ENCODE measurements around the gene JUNB. TPM values are rescaled to one million over a fixed set of nuclear protein-coding genes. Genes with fewer than 3 reads are reported as not detected.

Gene JUNB
- polyA plus RNA-seq, 1 of the 3 experiments (the other 2 are of a cell fraction): 224 TPM

GRCh38 chr19:12773571-12773970, 17.7 kb upstream of the JUNB start:
- TF ChIP-seq RAD21 (IDR thresholded peaks at IDR 0.05; ENCODE audit: low read length): 0 out of 2 replicates have a peak, but pooled peaks have one; percentile 13
- TF ChIP-seq CTCF (IDR thresholded peaks at IDR 0.05): peak; percentile 51
- TF ChIP-seq SMC3 (IDR thresholded peaks at IDR 0.05; ENCODE audit: low read depth, low read length): peak; percentile 29
- no peak for TF ChIP-seq USF1 (IDR thresholded peaks at IDR 0.05; ENCODE audit: borderline replicate concordance, low read depth)
- peaks cover 9 to 37% of the 10 kb centered on the region in 2 experiments; a peak in 1 of 4 replicates for H3K4me1 ChIP-seq (ENCODE audit: control insufficient read depth in 1 of 2, insufficient read depth in 2 of 2, low read depth in 1 of 2, low read length in 1 of 2)
- no peaks in the 10 kb centered on the region for H3K27me3 ChIP-seq (ENCODE audit: insufficient read depth)
- DNase-seq: no peak
- POLR2A ChIA-PET: interaction anchor here (1.3 to 2.1 kb wide), 3 partner anchors 18 to 28 kb away, joined by 3 to 10 read pairs (median 5); partner anchors contain the start of genes JUNB, PRDX2 and THSD8
- no peaks in the 10 kb centered on the region for H3K9me2 ChIP-seq
- no peak overlapping the region for H3K27ac ChIP-seq (ENCODE audit: low read depth in 2 of 2, low read length in 1 of 2)
- H4K20me1 ChIP-seq (ENCODE audit: insufficient read depth): no peaks in the 10 kb centered on the region
- H3F3A ChIP-seq (replicated peaks; ENCODE audit: insufficient read depth): peaks cover 25% of the 10 kb centered on the region
- H3K79me2 ChIP-seq (ENCODE audit: insufficient read depth): no peaks in the 10 kb centered on the region
- H2AFZ ChIP-seq (ENCODE audit: low read depth): no peak overlapping the region
- 90% methylated on average over 2 of the region's 2 CpGs for WGBS (ENCODE audit: low lambda C conversion rate)
- CTCF ChIA-PET: interaction anchor here (1.2 to 12.1 kb wide), 7 partner anchors 11 to 74 kb away, joined by 3 to 447 read pairs (median 11); partner anchors contain the start of genes JUNB, PRDX2, THSD8 and TRIR
- no peaks in the 10 kb centered on the region for H3K9me3 ChIP-seq
- no peak overlapping the region for H3K4me3 ChIP-seq (ENCODE audit: low read depth in 2 of 2, low read length in 1 of 2)
- no peak overlapping the region for H3K9ac ChIP-seq
- peak overlapping the region; percentile 12; the same call in 1 of the 2 replicates for H3K4me2 ChIP-seq
- H3K36me3 ChIP-seq (replicated peaks in 1 of 2; ENCODE audit: control insufficient read depth in 1 of 2, insufficient read depth in 2 of 2, low read length in 1 of 2): no peaks in the 10 kb centered on the region

- DNase-seq: no peak
- H3K4me3 ChIP-seq (ENCODE audit: low read depth in 2 of 2, low read length in 1 of 2): peak within 1 kb of the TSS; percentile 73 to 75
- CTCF ChIA-PET: interaction anchor here (1.0 to 12.1 kb wide), 8 partner anchors 12 to 73 kb away, joined by 3 to 447 read pairs (median 10); partner anchors contain the start of genes JUNB, PRDX2 and THSD8
- H3K9ac ChIP-seq: peak within 1 kb of the TSS; percentile 70
- H4K20me1 ChIP-seq (ENCODE audit: insufficient read depth): no peaks in the 10 kb centered on the region
- POLR2A ChIA-PET: interaction anchor here (0.7 kb wide), 1 partner anchor 17 kb away, joined by 3 read pairs; no protein-coding TSS in a partner anchor
- H3K79me2 ChIP-seq (ENCODE audit: insufficient read depth): no peaks in the 10 kb centered on the region
- no peaks in the 10 kb centered on the region for H3K9me2 ChIP-seq
- no peaks in the 10 kb centered on the region for H3K9me3 ChIP-seq
- H3K27me3 ChIP-seq (ENCODE audit: insufficient read depth): no peaks in the 10 kb centered on the region
- TF ChIP-seq MXI1 (IDR thresholded peaks at IDR 0.05; ENCODE audit: low read depth, low read length) (no peak; the same call in 1 of the 2 replicates), MAX (IDR thresholded peaks at IDR 0.05; ENCODE audit: low read depth) (0 out of 2 replicates have a peak, but pooled peaks have one; percentile 13), USF1 (IDR thresholded peaks at IDR 0.05; ENCODE audit: borderline replicate concordance, low read depth) (peak; percentile 75; the same call in 1 of the 2 replicates), RXRA (IDR thresholded peaks at IDR 0.05; ENCODE audit: borderline replicate concordance, low read depth) (no peak)
- WGBS (ENCODE audit: low lambda C conversion rate): 46% methylated on average over 27 of the region's 58 CpGs
- H3K36me3 ChIP-seq (replicated peaks in 1 of 2; ENCODE audit: control insufficient read depth in 1 of 2, insufficient read depth in 2 of 2, low read length in 1 of 2): no peaks in the 10 kb centered on the region
- peaks cover 25% of the 10 kb centered on the region for H3F3A ChIP-seq (replicated peaks; ENCODE audit: insufficient read depth)
- H3K4me1 ChIP-seq (ENCODE audit: control insufficient read depth in 1 of 2, insufficient read depth in 2 of 2, low read depth in 1 of 2, low read length in 1 of 2): peaks cover 19 to 50% of the 10 kb centered on the region in 2 experiments; a peak in 3 of 4 replicates
- H3K4me2 ChIP-seq: peak within 1 kb of the TSS; percentile 96
- H2AFZ ChIP-seq (ENCODE audit: low read depth): peak within 1 kb of the TSS; percentile 79
- peak within 1 kb of the TSS in 1 of 2 experiments; percentile 73; a peak in 1 of 4 replicates for H3K27ac ChIP-seq (ENCODE audit: low read depth in 2 of 2, low read length in 1 of 2)
Measured at GRCh38 chr19:12774588-12775555, 16.4 kb upstream of the JUNB start, which contains the start of gene HOOK2. HOOK2 (minus strand) TSS chr19:12775552; CDS start chr19:12775449, 103 bp downstream.

Measured in SK-N-SH (cell line).